SKM-1 (cell line): Measurements from ENCODE around the gene RNF123.

Source experiments
- DNase-seq: peaks from one replicate; lab custom pipeline; 2025; ENCODE audit not compliant: unreplicated experiment; lab: John Stamatoyannopoulos, UW

RNF123 gene

DNA sequence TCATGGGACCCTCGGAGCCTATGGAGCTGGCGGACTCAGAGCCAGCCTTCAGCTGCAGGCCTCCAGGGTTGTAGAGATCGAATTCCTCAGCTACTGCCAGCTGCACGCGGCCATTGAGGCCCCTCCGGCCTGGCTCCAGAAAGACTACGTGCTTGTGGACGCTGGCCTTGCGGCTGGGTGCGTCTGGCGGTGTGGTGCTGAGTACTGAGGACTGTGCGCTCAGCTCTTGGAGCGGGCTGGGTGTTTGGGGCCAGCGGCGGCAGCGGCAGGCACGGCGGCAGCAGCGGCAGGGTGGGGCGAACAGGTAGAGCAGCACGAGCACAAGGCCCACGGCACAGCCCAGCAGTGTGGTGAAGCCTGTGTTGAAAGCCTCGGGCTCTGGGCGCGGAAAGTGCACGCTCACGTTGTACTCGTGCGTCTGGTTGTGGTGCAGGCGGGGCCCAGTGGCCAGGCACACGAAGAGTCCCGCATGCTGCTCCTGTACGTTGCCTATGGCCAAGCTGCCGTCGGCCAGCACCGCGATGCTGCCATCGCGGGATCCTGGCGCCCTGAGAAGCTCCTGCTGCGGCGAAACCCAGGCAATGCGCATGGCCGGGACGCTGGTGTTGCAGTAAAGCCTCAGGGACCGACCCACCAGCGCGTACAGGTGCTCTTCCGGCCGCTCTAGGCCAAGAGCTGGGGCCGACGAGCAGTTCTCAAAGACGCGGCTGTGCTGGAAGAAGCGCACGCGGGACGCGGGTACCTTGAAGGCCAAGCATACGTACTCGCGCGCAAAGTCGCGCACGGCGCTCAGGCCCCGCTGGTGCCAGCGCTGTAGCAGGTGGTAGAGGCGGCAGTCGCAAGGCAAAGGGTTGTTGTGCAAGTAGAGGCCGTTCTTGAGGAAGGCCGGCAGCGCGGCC is 28.9 kb downstream of the RNF123 start:
- DNase-seq = no peak

- no peak for DNase-seq
These were observed 29.5 kb downstream of the RNF123 start for GRCh38 chr3:49718858-49719213.

DNA sequence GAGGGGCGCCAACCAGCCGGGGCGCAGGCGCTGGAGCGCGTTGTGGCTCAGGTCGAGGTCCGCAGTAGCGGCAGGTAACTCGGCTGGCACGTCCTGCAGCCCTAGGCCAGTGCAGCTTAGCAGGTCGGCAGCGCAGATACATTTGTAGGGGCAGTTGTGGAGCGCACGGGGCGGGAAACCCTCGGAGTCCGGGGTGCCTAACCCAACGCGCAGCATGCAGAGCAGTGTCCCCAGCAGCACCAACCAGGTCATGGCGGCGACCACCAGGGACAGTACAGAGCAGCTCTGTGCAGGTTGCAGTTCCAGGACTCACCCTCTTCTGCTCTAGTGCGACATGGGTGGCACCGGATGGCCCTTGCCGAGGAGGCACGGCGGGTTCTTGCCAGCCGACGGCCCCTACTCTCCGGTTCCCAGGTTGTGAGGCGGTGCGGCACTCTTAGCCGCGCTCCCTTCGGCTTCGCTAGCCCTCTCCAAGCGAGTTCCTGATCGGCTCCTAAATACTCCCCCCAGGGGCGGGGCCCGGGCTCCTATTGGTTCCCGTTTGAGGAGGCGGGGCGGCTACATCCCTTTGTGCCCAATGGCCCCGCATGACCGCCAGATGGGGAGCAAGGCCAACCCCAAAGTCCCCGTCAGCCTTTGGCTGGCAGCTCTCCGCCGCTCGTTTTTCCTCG is 30.0 kb downstream of the RNF123 start, which contains the start of gene AMIGO3:
Gene AMIGO3, minus strand, starts transcription at position 471 of the 671 bp plus-strand sequence. Its CDS starts 219 bp downstream, at position 252.
- peak; percentile 41 for DNase-seq

GRCh38 chr3:49720855-49721595 is 31.7 kb downstream of the RNF123 start:
- DNase-seq = no peak

GRCh38 chr3:49721596-49721895 is 32.2 kb downstream of the RNF123 start:
- no peak for DNase-seq

DNA sequence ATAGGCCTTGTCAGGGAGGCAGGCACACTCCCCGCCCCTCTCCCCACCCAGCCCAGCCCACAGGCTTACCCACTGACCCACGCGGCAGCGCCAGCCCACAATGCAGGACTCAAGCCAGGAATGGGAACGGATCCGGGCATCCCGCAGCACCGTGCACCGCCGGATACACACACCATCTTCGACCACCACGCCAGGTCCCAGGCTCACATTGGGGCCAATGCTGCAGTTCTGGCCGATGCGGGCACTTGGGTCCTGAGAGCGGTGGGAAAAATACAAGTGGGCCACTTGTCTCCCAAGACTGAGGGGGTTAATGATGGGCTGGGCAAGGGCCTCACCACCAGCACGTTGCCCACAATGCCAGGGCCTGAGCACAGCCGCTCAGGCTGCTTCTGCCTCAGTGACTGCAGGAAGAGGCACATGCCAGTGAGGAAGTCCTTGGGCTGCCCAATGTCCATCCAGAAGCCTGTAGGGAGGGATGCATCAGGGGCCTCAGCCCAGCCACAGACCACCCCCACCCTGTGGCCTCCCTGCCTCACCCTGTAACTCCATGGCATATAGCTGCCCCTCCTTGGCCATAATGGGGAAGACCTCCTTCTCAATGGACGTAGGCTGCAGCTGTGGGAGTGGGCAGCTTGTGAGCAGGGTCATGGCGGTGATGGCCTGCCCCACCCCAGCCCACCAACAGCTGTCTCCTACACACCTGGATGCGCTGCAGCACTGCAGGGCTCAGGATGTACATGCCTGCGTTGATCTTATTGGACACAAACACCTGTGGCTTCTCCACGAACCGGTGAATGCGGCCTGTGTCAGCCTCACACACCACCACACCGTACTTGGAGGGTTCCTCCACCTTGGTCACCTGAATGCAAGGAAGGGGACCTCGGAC is 32.8 kb downstream of the RNF123 start:
- DNase-seq = no peak

DNA sequence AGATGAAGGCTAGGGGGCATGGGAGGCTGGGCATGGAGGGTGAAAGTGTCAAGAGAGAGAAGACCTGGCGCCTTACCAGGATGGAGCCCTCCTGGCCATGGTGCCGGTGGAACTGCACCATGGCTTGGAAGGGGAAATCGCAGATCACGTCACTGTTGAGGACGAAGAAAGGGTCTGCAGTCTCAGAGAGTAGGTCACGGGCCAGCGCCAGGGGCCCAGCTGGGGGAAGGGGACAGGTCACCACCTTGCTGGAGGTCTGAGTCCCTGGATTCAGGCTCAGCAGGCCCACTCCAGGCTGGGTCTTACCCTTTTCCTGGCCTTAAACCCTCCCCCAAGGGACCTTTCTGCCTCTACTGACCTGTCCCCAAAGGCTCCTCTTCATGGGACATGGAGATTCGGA is 33.5 kb downstream of the RNF123 start:
- DNase-seq = no peak

DNA sequence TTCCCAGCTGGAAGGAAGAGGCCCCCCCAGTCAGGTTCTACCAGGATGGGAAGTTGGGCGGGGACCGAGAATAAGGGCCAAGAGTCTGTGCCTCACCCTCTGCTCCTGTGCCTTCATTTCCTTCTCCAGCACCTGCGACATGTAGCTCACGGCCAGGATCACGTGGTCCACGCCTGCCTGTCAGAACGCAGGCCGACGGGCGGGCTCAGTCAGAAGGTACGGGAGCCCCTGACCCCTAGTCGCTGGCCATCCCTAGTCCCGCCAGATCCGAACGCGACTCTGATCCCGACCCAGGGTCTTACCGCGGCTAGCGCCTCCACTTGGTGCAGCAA is 33.9 kb downstream of the RNF123 start:
- no peak for DNase-seq

DNA sequence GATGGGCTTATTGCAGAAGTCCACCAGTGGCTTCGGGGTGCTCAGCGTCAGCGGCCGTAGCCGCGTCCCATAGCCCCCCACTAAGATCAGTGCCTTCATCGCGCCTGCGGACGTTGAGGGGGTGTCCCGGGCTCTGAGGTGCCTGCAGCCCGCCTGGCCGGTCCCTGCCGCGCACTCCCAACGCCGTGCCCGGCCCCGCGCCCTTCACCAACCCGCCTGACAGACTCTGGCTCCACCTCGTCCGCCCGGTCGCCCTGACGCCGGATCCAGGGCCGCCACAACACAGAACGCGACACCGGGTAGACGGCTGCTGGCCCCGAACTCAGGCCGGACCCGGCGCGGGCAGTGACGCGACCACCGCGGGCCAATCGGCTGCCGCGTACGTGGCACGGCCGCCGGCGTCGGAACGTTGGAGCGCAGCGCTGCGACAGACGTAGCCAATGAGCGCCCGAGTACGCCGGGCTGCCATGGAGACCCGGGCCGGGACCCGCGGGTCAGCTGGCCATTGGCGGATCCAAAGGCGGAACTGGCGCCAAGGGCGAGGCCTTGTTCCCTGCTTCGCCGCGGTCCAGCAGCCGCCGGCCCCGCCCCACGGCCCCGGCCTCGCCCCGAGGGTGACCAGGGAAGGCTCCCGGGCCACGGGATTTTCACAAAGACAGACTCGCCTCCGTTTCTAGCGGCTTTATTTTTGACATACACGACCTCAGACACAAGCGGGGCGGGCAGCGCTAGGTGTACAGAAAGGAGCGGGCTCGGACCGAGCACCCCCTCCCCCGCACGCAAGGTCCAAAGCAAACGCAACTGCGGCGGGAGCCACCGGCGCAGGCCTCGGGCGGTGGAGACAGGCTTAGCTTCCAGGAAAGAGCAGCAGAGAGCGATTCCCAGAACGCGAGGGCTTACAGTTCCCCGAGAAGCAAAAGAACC is 34.5 kb downstream of the RNF123 start, which contains the start of gene GMPPB:
Gene GMPPB, minus strand, starts transcription at position 324 of the 924 bp plus-strand sequence. Its CDS starts 225 bp downstream, at position 99.
- peak; percentile 81 for DNase-seq

- DNase-seq = no peak
These were observed 35.2 kb downstream of the RNF123 start for GRCh38 chr3:49724586-49724985.

GRCh38 chr3:49725906-49726681 is 36.7 kb downstream of the RNF123 start:
- no peak for DNase-seq

- DNase-seq = no peak
These were observed 38.0 kb downstream of the RNF123 start for GRCh38 chr3:49727154-49727923.

GRCh38 chr3:49727924-49728361 is 38.6 kb downstream of the RNF123 start:
- no peak for DNase-seq

DNA sequence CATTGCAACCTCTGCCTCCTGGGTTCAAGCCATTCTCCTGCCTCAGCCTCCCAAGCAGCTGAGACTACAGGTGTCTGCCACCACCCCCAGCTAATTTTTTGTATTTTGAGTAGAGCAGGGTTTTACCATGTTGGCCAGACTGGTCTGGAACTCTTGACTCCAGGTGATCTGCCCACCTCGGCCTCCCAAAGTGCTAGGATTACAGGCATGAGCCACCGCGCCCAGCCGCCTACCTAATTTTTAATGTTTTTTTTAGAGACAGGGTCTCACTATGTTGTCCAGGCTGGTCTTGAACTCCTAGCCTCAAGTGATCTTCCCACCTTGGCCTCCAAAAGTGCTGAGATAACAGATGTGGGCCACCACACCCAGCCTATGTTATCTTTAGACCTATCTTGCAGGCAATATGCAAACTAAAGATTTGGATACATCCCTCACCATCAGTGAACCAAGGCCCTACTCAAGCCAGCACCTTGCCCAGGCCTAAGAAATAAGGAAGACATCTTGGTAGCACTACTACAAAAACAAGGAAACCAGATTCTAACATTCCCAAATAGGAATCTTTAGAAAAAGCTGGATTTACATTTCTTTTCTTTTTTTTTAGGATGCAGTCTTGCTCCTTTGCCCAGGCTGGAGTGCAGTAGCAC is 40.7 kb downstream of the RNF123 start:
- DNase-seq = no peak

DNA sequence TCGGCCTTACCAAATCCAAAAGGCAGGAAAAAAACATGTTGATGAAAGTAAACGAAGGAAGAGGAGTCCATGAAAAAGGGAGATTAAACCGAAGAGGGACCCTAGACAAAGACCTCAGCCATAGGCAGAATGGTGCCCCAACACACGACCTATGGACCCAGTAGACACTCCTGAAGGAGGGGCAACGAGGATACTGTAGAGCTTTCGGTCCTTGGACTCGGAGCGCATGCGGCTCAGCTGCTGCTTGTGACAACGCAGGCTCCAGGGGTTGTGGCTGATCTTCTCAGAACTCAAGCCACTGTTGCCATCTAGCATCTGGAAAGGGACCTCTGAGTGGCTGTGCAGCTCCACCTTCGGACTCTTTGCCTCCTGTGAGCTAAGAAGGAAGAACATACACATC is 43.2 kb downstream of the RNF123 start:
- no peak for DNase-seq

GRCh38 chr3:49733551-49733950 is 44.2 kb downstream of the RNF123 start:
- no peak for DNase-seq

- DNase-seq = no peak
These were observed 45.4 kb downstream of the RNF123 start for GRCh38 chr3:49734752-49735151.
